ENCODE data around the gene STK10.

STK10 gene

DNA sequence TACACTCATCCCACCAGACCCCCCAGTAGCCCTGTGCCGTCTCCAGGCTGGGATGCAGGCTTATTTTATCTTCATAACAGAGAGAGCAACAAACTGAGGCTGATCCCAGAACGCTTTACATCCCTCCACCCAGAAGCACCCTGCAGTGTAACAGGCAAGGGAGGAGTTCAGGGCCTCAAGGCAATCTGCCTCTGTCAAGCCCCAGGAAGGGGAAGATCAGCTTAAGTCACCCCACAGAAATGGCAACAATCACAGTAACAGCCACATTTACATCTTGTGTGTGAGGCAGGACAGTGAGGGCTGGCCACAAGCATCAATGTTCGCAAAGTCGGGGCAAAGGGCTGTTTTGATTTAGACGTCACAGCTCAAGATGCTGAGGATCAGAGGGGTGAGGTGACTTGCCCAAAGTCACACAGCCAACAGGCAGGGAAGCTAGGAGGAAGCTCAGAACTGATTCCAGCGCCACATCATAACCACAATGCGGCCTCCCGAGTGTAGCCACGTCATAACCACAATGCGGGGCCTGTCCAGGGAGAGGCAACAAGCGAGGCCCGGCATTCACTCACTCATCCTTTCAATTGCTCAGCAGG, 14.4 kb downstream of the STK10 start:
- TF ChIP-seq, protein P1, sequence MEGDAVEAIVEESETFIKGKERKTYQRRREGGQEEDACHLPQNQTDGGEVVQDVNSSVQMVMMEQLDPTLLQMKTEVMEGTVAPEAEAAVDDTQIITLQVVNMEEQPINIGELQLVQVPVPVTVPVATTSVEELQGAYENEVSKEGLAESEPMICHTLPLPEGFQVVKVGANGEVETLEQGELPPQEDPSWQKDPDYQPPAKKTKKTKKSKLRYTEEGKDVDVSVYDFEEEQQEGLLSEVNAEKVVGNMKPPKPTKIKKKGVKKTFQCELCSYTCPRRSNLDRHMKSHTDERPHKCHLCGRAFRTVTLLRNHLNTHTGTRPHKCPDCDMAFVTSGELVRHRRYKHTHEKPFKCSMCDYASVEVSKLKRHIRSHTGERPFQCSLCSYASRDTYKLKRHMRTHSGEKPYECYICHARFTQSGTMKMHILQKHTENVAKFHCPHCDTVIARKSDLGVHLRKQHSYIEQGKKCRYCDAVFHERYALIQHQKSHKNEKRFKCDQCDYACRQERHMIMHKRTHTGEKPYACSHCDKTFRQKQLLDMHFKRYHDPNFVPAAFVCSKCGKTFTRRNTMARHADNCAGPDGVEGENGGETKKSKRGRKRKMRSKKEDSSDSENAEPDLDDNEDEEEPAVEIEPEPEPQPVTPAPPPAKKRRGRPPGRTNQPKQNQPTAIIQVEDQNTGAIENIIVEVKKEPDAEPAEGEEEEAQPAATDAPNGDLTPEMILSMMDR (IDR thresholded peaks at IDR 0.05; ENCODE audit: insufficient read depth, low read depth, low read length, missing control alignments) = no peak
- no peak for DNase-seq (ENCODE audit: low read depth)
- no peak overlapping the region for H3K4me3 ChIP-seq (ENCODE audit: low read depth, low read length)

DNA sequence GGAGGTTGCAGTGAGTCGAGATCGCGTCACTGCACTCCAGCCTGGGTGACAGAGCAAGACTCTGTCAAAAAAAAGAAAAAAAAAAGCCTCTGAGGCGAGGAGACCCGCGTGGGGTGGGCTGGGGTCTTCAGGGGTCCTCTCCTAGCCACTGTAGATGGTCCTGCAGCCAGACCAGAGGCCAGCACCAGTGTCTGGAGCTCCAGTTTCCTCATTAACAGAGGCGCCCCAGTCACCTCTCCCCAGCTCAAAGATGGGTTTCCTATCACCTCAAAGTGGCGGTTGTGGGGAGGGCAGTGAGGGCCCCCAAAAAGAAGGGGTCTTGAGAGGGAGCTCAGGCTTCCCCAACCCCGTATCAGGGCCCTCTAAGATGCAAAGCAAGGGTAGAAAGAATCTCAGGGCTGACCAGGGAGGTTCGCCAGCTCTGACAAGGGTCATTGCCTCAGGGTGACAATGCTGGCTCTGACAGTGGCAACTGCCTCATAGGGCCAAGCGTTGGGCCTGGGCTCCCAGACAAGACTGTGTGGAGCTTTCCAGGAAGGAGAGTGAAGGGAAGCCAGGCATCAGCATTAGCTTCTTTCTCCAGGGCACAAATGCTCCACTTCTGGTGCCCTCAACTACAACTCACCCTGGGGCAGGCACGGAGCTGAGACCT, 15.0 kb downstream of the STK10 start:
- TF ChIP-seq, protein P1 (IDR thresholded peaks at IDR 0.05; ENCODE audit: insufficient read depth, low read depth, low read length, missing control alignments) = no peak
- no peak overlapping the region for H3K4me3 ChIP-seq (ENCODE audit: low read depth, low read length)
- no peak for DNase-seq (ENCODE audit: low read depth)

DNA sequence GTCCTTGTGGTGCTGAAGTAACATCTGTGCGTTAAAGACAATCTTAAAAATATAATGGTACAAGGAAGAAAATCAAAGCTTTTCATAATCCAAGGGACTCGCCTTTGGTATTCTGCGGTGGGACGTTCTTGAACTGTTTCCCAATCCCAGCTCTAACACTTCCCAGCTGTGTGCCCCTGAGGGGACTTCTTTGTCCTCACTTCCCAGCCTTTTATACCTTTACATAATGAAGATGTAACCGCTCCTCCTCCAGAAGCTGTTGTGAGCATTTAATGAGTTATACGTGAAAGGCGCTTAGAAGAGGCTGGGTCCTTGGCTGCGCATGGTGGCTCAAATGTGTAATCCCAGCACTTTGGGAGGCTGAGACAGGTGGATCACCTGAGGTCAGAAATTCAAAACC, 16.9 kb downstream of the STK10 start:
- TF ChIP-seq, protein P1 (IDR thresholded peaks at IDR 0.05; ENCODE audit: insufficient read depth, low read depth, low read length, missing control alignments) = no peak
- H3K4me3 ChIP-seq (ENCODE audit: low read depth, low read length) = no peak overlapping the region
- no peak for DNase-seq (ENCODE audit: low read depth)

DNA sequence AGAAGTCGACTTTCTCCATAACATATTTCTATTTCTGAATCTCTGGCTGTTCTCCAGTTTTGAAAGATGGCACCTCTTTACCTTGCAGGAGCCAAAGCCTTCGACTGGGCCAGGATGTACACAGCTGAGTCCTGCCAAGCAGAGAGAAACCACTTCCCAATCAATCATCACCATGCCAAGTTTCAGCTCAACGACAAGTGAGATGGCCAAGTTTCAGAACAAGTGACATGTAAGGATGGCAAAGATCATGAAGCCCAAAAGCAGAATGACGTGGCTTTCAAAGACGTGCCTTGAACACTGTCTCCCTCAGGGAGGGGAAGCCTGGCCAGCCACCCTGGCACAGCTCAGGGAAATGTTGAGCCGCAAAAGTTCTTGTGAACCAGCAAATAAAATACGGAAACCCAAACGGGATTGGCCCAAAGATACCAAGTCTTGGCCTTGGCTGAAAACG, 17.7 kb downstream of the STK10 start:
- no peak for DNase-seq (ENCODE audit: low read depth)
- no peak overlapping the region for H3K4me3 ChIP-seq (ENCODE audit: low read depth, low read length)
- TF ChIP-seq, protein P1 (IDR thresholded peaks at IDR 0.05; ENCODE audit: insufficient read depth, low read depth, low read length, missing control alignments) = no peak

DNA sequence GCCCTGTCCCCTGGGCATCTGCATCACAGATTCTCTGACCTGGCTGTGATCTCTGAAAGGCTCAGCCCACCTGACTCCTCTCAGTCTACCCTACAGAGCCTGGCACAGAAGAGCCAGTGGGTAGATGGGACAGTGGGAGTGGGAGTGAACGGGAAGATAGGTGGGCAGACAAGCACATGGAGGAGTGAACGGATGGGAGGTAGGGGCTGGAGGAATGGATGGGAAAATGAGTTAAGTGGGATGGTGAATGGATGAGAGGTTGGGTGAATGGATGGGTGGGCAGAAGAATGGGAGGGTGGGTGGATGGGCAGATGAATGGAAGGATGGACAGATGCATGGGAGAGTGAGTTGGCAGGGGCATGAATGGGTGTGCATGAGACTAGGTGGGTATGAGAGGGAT, 18.8 kb downstream of the STK10 start:
- H3K4me3 ChIP-seq (ENCODE audit: low read depth, low read length) = no peak overlapping the region
- TF ChIP-seq, protein P1 (IDR thresholded peaks at IDR 0.05; ENCODE audit: insufficient read depth, low read depth, low read length, missing control alignments) = no peak
- no peak for DNase-seq (ENCODE audit: low read depth)

DNA sequence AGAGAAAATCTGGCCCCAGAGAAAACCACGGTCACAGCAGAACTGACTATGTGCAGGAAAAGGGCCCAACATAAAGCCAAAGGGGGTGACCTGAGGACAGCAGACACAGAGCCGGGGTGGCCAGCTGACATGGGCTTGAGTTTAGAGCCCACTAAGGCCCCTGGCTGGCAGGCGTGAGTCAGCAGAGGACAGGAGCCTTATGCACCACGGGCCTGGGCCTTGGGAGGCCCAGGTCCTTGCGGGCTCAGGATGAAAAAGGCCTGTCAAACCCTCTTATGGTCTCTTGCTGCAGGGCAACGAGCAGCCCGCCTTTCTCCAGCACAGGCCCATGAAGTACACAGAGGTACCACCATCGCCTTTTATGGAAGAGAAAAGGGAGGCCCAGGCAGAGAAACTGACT, 19.7 kb downstream of the STK10 start:
- TF ChIP-seq, protein P1 (IDR thresholded peaks at IDR 0.05; ENCODE audit: insufficient read depth, low read depth, low read length, missing control alignments) = no peak
- H3K4me3 ChIP-seq (ENCODE audit: low read depth, low read length) = no peak overlapping the region
- no peak for DNase-seq (ENCODE audit: low read depth)

DNA sequence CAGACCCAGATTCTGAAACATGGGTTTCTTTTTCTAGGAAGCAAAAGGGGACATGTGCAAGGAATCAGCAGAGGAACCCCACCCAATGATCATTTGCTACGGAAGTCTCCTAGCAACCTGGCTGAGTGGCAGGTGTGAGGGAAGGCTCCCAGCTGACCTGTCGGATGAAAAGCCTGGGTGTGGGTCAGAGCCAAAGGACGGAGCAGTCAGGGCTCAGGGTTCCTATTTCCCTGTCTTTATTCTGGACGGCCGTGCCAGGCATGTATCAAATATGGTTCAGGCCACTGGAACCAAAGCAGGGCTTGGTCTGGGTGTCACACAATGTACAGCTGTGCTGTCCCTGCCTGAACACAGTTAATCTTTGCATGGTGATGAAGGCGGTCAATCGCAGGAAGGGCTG, 20.1 kb downstream of the STK10 start:
- no peak overlapping the region for H3K4me3 ChIP-seq (ENCODE audit: low read depth, low read length)
- TF ChIP-seq, protein P1 (IDR thresholded peaks at IDR 0.05; ENCODE audit: insufficient read depth, low read depth, low read length, missing control alignments) = no peak
- no peak for DNase-seq (ENCODE audit: low read depth)

Data from GM12865 (cell line).